Measurements from ENCODE around the gene SH3PXD2A.

- no peak for TF ChIP-seq CTCF (conservative IDR thresholded peaks at IDR 0.05; ENCODE audit: low read depth, low read length)
- no peak for TF ChIP-seq EZH2 (IDR thresholded peaks at IDR 0.05; ENCODE audit: borderline replicate concordance, low read depth, low read length, poor library complexity, severe bottlenecking)
Measured at GRCh38 chr10:103587073-103587472, 268.3 kb downstream of the SH3PXD2A start.
